ENCODE results near the gene MYBPC1. TPM values are rescaled to one million over a fixed set of nuclear protein-coding genes. Genes with fewer than 3 reads are reported as not detected.

Gene MYBPC1
- polyA plus RNA-seq, 1 of the 3 experiments (the other 2 are of a cell fraction) = not detected

DNA sequence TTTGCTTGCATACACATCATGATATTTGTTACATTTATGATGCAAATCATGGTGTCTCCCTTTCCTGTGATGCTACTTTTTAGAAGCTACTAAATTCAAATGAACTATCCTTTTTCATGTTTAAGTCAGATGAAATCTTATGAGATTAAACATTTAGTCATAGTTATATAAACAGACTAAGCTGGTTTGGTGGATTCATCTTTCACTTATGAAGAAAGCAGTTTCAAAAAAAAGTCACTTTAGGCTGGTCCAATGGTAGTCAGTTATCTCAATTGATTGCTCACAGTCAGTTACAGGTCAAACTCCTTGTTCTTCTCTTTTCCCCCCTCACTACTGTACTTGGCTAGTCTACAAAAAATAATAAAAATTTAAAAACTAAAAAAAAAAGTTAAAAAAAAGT, 124.8 kb downstream of the MYBPC1 start:
- DNase-seq = no peak
- Histone ChIP-seq H3K4me1 (ENCODE audit: control insufficient read depth in 1 of 2, insufficient read depth in 2 of 2, low read depth in 1 of 2, low read length in 1 of 2) (no peaks in the 10 kb centered on the region), H3F3A (replicated peaks; ENCODE audit: insufficient read depth) (no peaks in the 10 kb centered on the region), H3K79me2 (ENCODE audit: insufficient read depth) (no peaks in the 10 kb centered on the region), H3K36me3 (replicated peaks in 1 of 2; ENCODE audit: control insufficient read depth in 1 of 2, insufficient read depth in 2 of 2, low read length in 1 of 2) (peaks cover 7 to 11% of the 10 kb centered on the region in 2 experiments), H3K27ac (ENCODE audit: low read depth in 2 of 2, low read length in 1 of 2) (no peak overlapping the region), H4K20me1 (ENCODE audit: insufficient read depth) (no peaks in the 10 kb centered on the region), H2AFZ (ENCODE audit: low read depth) (no peak overlapping the region), H3K9me2 (no peaks in the 10 kb centered on the region), H3K9me3 (no peaks in the 10 kb centered on the region), H3K27me3 (ENCODE audit: insufficient read depth) (no peaks in the 10 kb centered on the region), H3K4me2 (no peak overlapping the region), H3K9ac (no peak overlapping the region), H3K4me3 (ENCODE audit: low read depth in 2 of 2, low read length in 1 of 2) (no peak overlapping the region)
- ChIA-PET CTCF (no interaction called here), POLR2A (no interaction called here)
- TF ChIP-seq, protein P1, sequence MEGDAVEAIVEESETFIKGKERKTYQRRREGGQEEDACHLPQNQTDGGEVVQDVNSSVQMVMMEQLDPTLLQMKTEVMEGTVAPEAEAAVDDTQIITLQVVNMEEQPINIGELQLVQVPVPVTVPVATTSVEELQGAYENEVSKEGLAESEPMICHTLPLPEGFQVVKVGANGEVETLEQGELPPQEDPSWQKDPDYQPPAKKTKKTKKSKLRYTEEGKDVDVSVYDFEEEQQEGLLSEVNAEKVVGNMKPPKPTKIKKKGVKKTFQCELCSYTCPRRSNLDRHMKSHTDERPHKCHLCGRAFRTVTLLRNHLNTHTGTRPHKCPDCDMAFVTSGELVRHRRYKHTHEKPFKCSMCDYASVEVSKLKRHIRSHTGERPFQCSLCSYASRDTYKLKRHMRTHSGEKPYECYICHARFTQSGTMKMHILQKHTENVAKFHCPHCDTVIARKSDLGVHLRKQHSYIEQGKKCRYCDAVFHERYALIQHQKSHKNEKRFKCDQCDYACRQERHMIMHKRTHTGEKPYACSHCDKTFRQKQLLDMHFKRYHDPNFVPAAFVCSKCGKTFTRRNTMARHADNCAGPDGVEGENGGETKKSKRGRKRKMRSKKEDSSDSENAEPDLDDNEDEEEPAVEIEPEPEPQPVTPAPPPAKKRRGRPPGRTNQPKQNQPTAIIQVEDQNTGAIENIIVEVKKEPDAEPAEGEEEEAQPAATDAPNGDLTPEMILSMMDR (IDR thresholded peaks at IDR 0.05) = no peak
- TF ChIP-seq RAD21 (IDR thresholded peaks at IDR 0.05; ENCODE audit: low read length) (no peak), FOSL2 (IDR thresholded peaks at IDR 0.05; ENCODE audit: borderline replicate concordance, low read depth) (no peak), TAF1 (IDR thresholded peaks at IDR 0.05; ENCODE audit: borderline replicate concordance, low read depth, low read length) (no peak), YY1 (IDR thresholded peaks at IDR 0.05; ENCODE audit: low read depth) (no peak)
- TF ChIP-seq, protein P2, sequence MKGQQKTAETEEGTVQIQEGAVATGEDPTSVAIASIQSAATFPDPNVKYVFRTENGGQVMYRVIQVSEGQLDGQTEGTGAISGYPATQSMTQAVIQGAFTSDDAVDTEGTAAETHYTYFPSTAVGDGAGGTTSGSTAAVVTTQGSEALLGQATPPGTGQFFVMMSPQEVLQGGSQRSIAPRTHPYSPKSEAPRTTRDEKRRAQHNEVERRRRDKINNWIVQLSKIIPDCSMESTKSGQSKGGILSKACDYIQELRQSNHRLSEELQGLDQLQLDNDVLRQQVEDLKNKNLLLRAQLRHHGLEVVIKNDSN (IDR thresholded peaks at IDR 0.05; ENCODE audit: borderline replicate concordance, low read depth) = no peak
- TF ChIP-seq, protein P3, sequence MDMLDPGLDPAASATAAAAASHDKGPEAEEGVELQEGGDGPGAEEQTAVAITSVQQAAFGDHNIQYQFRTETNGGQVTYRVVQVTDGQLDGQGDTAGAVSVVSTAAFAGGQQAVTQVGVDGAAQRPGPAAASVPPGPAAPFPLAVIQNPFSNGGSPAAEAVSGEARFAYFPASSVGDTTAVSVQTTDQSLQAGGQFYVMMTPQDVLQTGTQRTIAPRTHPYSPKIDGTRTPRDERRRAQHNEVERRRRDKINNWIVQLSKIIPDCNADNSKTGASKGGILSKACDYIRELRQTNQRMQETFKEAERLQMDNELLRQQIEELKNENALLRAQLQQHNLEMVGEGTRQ (IDR thresholded peaks at IDR 0.05; ENCODE audit: borderline replicate concordance, low read depth, low read length) = no peak

DNA sequence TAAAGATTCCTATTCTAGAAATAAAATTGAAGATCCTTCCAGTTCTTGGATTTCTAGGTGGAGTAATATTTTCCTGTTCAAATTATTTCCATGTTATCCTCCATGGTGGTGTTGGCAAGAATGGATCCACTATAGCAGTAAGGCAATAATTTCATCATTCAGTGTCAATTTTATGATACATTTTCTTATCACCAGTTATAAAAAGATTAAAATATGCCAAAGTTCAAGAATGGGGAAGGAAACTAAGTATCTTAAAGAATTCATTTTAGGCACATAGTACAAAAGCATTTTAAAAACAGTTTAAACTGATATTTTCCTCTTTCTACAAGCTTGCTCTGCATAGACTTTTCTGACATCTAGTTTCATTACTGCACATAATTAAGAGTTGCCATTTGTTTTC, 125.3 kb downstream of the MYBPC1 start:
- Histone ChIP-seq H4K20me1 (ENCODE audit: insufficient read depth) (no peaks in the 10 kb centered on the region), H3F3A (replicated peaks; ENCODE audit: insufficient read depth) (no peaks in the 10 kb centered on the region), H3K4me3 (ENCODE audit: low read depth in 2 of 2, low read length in 1 of 2) (no peak overlapping the region), H3K27ac (ENCODE audit: low read depth in 2 of 2, low read length in 1 of 2) (no peak overlapping the region), H3K79me2 (ENCODE audit: insufficient read depth) (no peaks in the 10 kb centered on the region), H3K36me3 (replicated peaks in 1 of 2; ENCODE audit: control insufficient read depth in 1 of 2, insufficient read depth in 2 of 2, low read length in 1 of 2) (peaks cover 7 to 14% of the 10 kb centered on the region in 2 experiments), H3K4me1 (ENCODE audit: control insufficient read depth in 1 of 2, insufficient read depth in 2 of 2, low read depth in 1 of 2, low read length in 1 of 2) (no peaks in the 10 kb centered on the region), H3K9ac (no peak overlapping the region), H3K9me2 (no peaks in the 10 kb centered on the region), H3K27me3 (ENCODE audit: insufficient read depth) (no peaks in the 10 kb centered on the region), H2AFZ (ENCODE audit: low read depth) (no peak overlapping the region), H3K4me2 (no peak overlapping the region), H3K9me3 (no peaks in the 10 kb centered on the region)
- no peak for DNase-seq
- POLR2A ChIA-PET = no interaction called here
- CTCF ChIA-PET = no interaction called here
- TF ChIP-seq FOXJ3 (CRISPR knock-in tag; IDR thresholded peaks at IDR 0.05) (no peak), FOXM1 (IDR thresholded peaks at IDR 0.05; ENCODE audit: low read depth) (no peak)
- TF ChIP-seq, protein P4, sequence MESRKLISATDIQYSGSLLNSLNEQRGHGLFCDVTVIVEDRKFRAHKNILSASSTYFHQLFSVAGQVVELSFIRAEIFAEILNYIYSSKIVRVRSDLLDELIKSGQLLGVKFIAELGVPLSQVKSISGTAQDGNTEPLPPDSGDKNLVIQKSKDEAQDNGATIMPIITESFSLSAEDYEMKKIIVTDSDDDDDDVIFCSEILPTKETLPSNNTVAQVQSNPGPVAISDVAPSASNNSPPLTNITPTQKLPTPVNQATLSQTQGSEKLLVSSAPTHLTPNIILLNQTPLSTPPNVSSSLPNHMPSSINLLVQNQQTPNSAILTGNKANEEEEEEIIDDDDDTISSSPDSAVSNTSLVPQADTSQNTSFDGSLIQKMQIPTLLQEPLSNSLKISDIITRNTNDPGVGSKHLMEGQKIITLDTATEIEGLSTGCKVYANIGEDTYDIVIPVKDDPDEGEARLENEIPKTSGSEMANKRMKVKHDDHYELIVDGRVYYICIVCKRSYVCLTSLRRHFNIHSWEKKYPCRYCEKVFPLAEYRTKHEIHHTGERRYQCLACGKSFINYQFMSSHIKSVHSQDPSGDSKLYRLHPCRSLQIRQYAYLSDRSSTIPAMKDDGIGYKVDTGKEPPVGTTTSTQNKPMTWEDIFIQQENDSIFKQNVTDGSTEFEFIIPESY (IDR thresholded peaks at IDR 0.05; ENCODE audit: borderline replicate concordance, low read depth) = no peak

Data from SK-N-SH (cell line).